Mesendoderm (in vitro differentiated cells): Measurements from ENCODE around the gene AANAT.

ENCODE experiments used
- DNase-seq: peaks from one replicate; pipeline ENCODE4 v3.0.0; 2013
- H2AK5ac ChIP-seq: 2 replicates; pipeline ENCODE4 v1.6.1; 2013; ENCODE audit warnings: low read length, inconsistent platforms
- H2BK120ac ChIP-seq: 2 replicates; pipeline ENCODE4 v1.6.1; 2013; ENCODE audit warnings: low read depth, mild to moderate bottlenecking, low read length, moderate library complexity, mixed read lengths
- H2BK15ac ChIP-seq: replicated peaks from 2 replicates; pipeline ENCODE4 v1.6.1; 2013; ENCODE audit warnings: low read depth, mild to moderate bottlenecking, moderate library complexity
- H2BK5ac ChIP-seq: 2 replicates; pipeline ENCODE4 v1.6.1; 2013; ENCODE audit warnings: low read length, inconsistent platforms
- H3K18ac ChIP-seq: 2 replicates; pipeline ENCODE4 v1.6.1; 2013; ENCODE audit warnings: mild to moderate bottlenecking, low read length, mixed read lengths
- H3K23ac ChIP-seq: one replicate; pipeline ENCODE4 v1.6.1; 2013; ENCODE audit warnings: low read length
- H3K27ac ChIP-seq: 2 replicates; pipeline ENCODE4 v1.5.1; 2013; ENCODE audit warnings: low read depth, mild to moderate bottlenecking, inconsistent platforms, low read length, moderate library complexity
- H3K27me3 ChIP-seq: 2 replicates; pipeline ENCODE4 v1.6.1; 2013; ENCODE audit warnings: low read length, control low read depth, mild to moderate bottlenecking, inconsistent platforms; ENCODE audit not compliant: insufficient read depth, poor library complexity
- H3K36me3 ChIP-seq: 2 replicates; pipeline ENCODE4 v1.6.1; 2013; ENCODE audit warnings: low read length, inconsistent platforms; ENCODE audit not compliant: control insufficient read depth, insufficient read depth
- H3K4ac ChIP-seq: one replicate; pipeline ENCODE4 v1.6.1; 2013; ENCODE audit warnings: low read depth, mild to moderate bottlenecking, low read length, moderate library complexity
- H3K4me1 ChIP-seq: 2 replicates; pipeline ENCODE4 v1.6.1; 2013; ENCODE audit warnings: low read depth, low read length, inconsistent platforms; ENCODE audit not compliant: control insufficient read depth
- H3K4me2 ChIP-seq: 2 replicates; pipeline ENCODE4 v1.6.1; 2013; ENCODE audit warnings: low read length
- H3K4me3 ChIP-seq: 2 replicates; pipeline ENCODE4 v1.5.1; 2013; ENCODE audit warnings: mild to moderate bottlenecking, low read length
- H3K56ac ChIP-seq: one replicate; pipeline ENCODE4 v1.6.1; 2013; ENCODE audit warnings: low read length
- H3K79me1 ChIP-seq: 2 replicates; pipeline ENCODE4 v1.6.1; 2013; ENCODE audit warnings: low read length, inconsistent platforms
- H3K79me2 ChIP-seq: 2 replicates; pipeline ENCODE4 v1.6.1; 2013; ENCODE audit warnings: mild to moderate bottlenecking, low read length; ENCODE audit not compliant: control insufficient read depth, insufficient read depth
- H3K9ac ChIP-seq: 2 replicates; pipeline ENCODE4 v1.6.1; 2013; ENCODE audit warnings: low read length, inconsistent platforms
- H4K5ac ChIP-seq: one replicate; pipeline ENCODE4 v1.6.1; 2013; ENCODE audit warnings: low read length
- H4K8ac ChIP-seq: one replicate; pipeline ENCODE4 v1.6.1; 2013; ENCODE audit warnings: low read depth, mild to moderate bottlenecking, control low read depth, low read length, moderate library complexity
- WGBS: extraction: QIAGEN DNeasy Blood & Tissue Kit; methylation state at CpG from one replicate; pipeline ENCODE4 v1.1.7; 2013; ENCODE audit warnings: low lambda C conversion rate, missing lambda C conversion rate; ENCODE audit not compliant: insufficient coverage; ENCODE audit errors: extremely low coverage; 5-methylcytosine and 5-hydroxymethylcytosine counted together

The AANAT gene

DNA sequence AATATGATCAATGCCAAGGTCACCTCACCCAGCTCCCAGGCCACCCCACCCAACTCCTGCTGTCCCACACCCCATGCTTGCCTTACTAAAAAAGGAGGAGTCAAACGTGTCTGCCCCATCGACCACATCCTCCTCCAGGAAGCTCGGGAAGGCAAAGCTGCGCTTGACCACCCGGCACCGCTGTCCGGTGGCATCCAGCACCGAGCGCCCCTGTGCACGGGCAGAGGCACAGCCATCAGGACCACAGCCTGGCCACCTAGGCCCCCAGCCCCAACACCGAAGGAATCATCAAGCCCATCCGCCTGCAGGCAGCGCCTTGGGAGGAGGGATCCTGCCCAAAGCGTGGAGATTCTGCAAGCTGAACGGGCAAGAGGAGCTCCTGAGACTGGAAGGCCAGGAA, 10.2 kb downstream of the AANAT start:
- no peaks in the 10 kb centered on the region for H3K4me1 ChIP-seq
- H3K27me3 ChIP-seq, result no peaks in the 10 kb centered on the region
- no peak overlapping the region for H4K8ac ChIP-seq
- no peak overlapping the region for H2AK5ac ChIP-seq
- H3K79me1 ChIP-seq, result no peaks in the 10 kb centered on the region
- H3K23ac ChIP-seq, result no peak overlapping the region
- H2BK120ac ChIP-seq, result no peak overlapping the region
- no peak overlapping the region for H4K5ac ChIP-seq
- H2BK5ac ChIP-seq, result no peak overlapping the region
- H3K4ac ChIP-seq, result no peak overlapping the region
- H2BK15ac ChIP-seq, result no peak overlapping the region
- H3K4me3 ChIP-seq, result no peak overlapping the region
- no peak for DNase-seq
- H3K27ac ChIP-seq, result no peak overlapping the region
- H3K4me2 ChIP-seq, result no peak overlapping the region
- H3K36me3 ChIP-seq, result no peaks in the 10 kb centered on the region
- H3K18ac ChIP-seq, result no peak overlapping the region
- no peak overlapping the region for H3K9ac ChIP-seq
- no peak overlapping the region for H3K56ac ChIP-seq
- no CpG with 5 or more reads among the region's 15 CpGs for WGBS
- H3K79me2 ChIP-seq, result no peaks in the 10 kb centered on the region

- H3K18ac ChIP-seq, result no peak overlapping the region
- H2BK5ac ChIP-seq, result no peak overlapping the region
- DNase-seq, result no peak
- H3K27ac ChIP-seq, result no peak overlapping the region
- no peak overlapping the region for H2AK5ac ChIP-seq
- H3K4me3 ChIP-seq, result no peak overlapping the region
- H3K36me3 ChIP-seq, result no peaks in the 10 kb centered on the region
- no peak overlapping the region for H2BK15ac ChIP-seq
- no peak overlapping the region for H3K23ac ChIP-seq
- no peak overlapping the region for H4K5ac ChIP-seq
- no peaks in the 10 kb centered on the region for H3K79me1 ChIP-seq
- H3K56ac ChIP-seq, result no peak overlapping the region
- no CpG with 5 or more reads among the region's 10 CpGs for WGBS
- H3K4ac ChIP-seq, result no peak overlapping the region
- H3K4me1 ChIP-seq, result no peaks in the 10 kb centered on the region
- no peak overlapping the region for H2BK120ac ChIP-seq
- no peak overlapping the region for H4K8ac ChIP-seq
- no peaks in the 10 kb centered on the region for H3K79me2 ChIP-seq
- no peaks in the 10 kb centered on the region for H3K27me3 ChIP-seq
- no peak overlapping the region for H3K4me2 ChIP-seq
- no peak overlapping the region for H3K9ac ChIP-seq
These were observed 10.7 kb downstream of the AANAT start for GRCh38 chr17:76478097-76478496.

- no CpG with 5 or more reads among the region's 37 CpGs for WGBS
- no peak overlapping the region for H3K23ac ChIP-seq
- no peak overlapping the region for H3K9ac ChIP-seq
- H3K27ac ChIP-seq, result no peak overlapping the region
- no peak overlapping the region for H4K8ac ChIP-seq
- H3K4me1 ChIP-seq, result no peaks in the 10 kb centered on the region
- H3K36me3 ChIP-seq, result no peaks in the 10 kb centered on the region
- no peak overlapping the region for H2AK5ac ChIP-seq
- H2BK120ac ChIP-seq, result no peak overlapping the region
- no peak overlapping the region for H3K4ac ChIP-seq
- H3K79me1 ChIP-seq, result no peaks in the 10 kb centered on the region
- no peaks in the 10 kb centered on the region for H3K79me2 ChIP-seq
- no peak overlapping the region for H2BK15ac ChIP-seq
- no peak overlapping the region for H3K18ac ChIP-seq
- no peak overlapping the region for H2BK5ac ChIP-seq
- no peak overlapping the region for H3K56ac ChIP-seq
- no peaks in the 10 kb centered on the region for H3K27me3 ChIP-seq
- H3K4me2 ChIP-seq, result no peak overlapping the region
- no peak overlapping the region for H3K4me3 ChIP-seq
- no peak overlapping the region for H4K5ac ChIP-seq
- no peak for DNase-seq
These were observed 11.5 kb downstream of the AANAT start for GRCh38 chr17:76478730-76479514.

DNA sequence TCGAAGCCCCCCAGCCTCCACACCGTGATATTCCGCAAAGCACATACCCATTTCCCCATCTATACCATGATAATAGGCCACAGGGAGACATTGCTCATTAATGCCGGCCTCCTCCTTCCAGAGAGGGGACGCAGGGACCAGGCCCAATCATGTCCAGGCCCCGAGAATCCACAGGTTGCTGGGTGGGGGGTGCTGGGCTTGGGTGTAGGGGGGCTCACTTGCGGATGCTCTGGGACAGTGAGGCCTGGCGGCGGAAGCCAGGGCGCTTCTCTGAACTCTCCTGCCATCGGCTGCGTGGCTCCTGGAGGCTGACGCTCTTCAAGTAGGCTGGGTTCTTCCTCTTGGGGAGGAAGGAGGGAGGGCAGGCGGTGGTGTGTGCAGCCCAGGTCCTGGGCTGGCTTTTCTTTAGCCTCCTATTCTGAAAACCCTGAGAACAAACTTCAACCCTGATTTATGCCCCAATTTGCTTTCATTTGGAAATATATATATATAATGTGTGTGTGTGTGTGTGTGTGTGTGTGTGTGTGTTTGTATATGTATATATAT, 12.2 kb downstream of the AANAT start:
- H3K4me2 ChIP-seq, result no peak overlapping the region
- no peak overlapping the region for H3K4ac ChIP-seq
- H2BK120ac ChIP-seq, result no peak overlapping the region

GRCh38 chr17:76480632-76481031, 13.2 kb downstream of the AANAT start:
- H4K5ac ChIP-seq, result no peak overlapping the region
- H3K4me1 ChIP-seq, result no peaks in the 10 kb centered on the region
- no peak overlapping the region for H2BK15ac ChIP-seq
- no peak overlapping the region for H3K4ac ChIP-seq
- H3K4me2 ChIP-seq, result no peak overlapping the region
- H3K79me2 ChIP-seq, result no peaks in the 10 kb centered on the region
- no peak overlapping the region for H4K8ac ChIP-seq
- no peak overlapping the region for H3K27ac ChIP-seq
- H2BK5ac ChIP-seq, result no peak overlapping the region
- H2AK5ac ChIP-seq, result no peak overlapping the region
- no peak overlapping the region for H3K56ac ChIP-seq
- no peak overlapping the region for H2BK120ac ChIP-seq
- no peak overlapping the region for H3K9ac ChIP-seq
- no peak overlapping the region for H3K4me3 ChIP-seq
- no peak overlapping the region for H3K23ac ChIP-seq
- no CpG with 5 or more reads among the region's 15 CpGs for WGBS
- H3K36me3 ChIP-seq, result no peaks in the 10 kb centered on the region
- no peak for DNase-seq
- H3K27me3 ChIP-seq, result no peaks in the 10 kb centered on the region
- H3K18ac ChIP-seq, result no peak overlapping the region
- H3K79me1 ChIP-seq, result no peaks in the 10 kb centered on the region

More for the DNA sequence above, 12.2 kb downstream of the AANAT start:
- H4K5ac ChIP-seq, result no peak overlapping the region
- H3K56ac ChIP-seq, result no peak overlapping the region
- no CpG with 5 or more reads among the region's 14 CpGs for WGBS
- no peaks in the 10 kb centered on the region for H3K36me3 ChIP-seq
- H3K4me3 ChIP-seq, result no peak overlapping the region
- no peaks in the 10 kb centered on the region for H3K27me3 ChIP-seq
- no peak overlapping the region for H3K23ac ChIP-seq
- no peaks in the 10 kb centered on the region for H3K79me2 ChIP-seq
- H4K8ac ChIP-seq, result no peak overlapping the region
- H3K9ac ChIP-seq, result no peak overlapping the region
- no peak overlapping the region for H3K18ac ChIP-seq
- no peak overlapping the region for H2BK15ac ChIP-seq
- no peak overlapping the region for H3K27ac ChIP-seq
- DNase-seq, result no peak
- no peak overlapping the region for H2AK5ac ChIP-seq
- no peaks in the 10 kb centered on the region for H3K79me1 ChIP-seq
- no peaks in the 10 kb centered on the region for H3K4me1 ChIP-seq
- no peak overlapping the region for H2BK5ac ChIP-seq
